Measurements from ENCODE around the gene CGB8.
"Not testable (repeated sequence)": the region's sequence is repeated elsewhere in the genome, so short reads cannot be mapped to it uniquely, and the experiment has no call there.

Gene CGB8

DNA sequence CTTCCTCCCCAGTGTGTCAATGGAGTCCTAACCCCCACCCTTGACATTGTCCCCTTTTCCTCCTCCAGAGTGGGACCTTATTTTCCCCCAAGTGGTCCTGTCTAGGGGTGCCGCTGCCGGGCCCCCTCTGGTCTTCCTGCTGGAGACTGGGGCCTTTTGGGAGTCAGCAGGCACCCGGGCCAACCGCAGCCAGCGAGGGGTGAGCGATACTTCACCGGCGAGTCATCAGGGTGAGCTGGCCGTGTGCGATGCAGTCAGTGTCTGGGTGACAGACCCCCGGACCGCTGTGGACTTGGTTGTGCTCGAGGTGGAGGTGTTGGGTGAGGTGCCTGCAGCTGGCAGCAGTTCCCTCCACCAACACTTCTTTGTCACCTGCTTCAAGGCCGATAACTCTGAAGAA lies 19.2 kb downstream of the CGB8 start:
- DNase-seq, result not testable (repeated sequence)

DNA sequence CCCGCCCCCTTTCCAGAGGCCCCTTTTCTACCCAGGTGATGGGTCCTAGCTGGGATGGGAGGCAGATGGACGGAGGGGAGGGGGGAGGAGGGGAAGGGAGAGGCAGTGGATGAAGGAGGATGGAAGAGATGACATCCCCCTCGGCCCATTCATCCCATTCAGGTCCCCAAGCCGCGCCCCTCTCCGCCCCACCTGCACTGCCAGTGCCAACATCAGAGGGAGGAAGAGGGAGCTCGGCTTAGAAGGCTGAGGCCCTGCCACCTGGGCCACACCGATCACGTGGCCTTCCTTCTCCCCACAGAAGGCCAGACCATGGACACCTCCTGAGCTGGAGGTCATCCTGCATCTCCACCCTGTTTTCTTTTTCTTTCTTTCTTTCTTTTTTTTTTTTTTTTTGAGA lies 20.2 kb downstream of the CGB8 start:
- DNase-seq, result not testable (repeated sequence)

DNA sequence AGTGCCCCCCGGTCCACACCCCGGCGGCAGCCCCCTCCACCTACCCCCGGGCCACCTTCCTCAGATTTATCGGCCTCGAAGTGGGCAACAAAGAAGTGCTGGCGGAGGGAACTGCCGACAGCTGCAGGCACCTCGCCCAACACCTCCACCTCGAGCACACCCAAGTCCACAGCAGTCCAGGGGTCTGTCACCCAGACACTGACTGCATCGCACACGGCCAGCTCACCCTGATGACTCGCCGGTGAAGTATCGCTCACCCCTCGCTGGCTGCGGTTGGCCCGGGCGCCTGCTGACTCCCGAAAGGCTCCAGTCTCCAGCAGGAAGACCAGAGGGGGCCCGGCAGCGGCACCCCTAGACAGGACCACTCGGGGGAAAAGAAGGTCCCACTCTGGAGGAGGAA lies 23.3 kb downstream of the CGB8 start:
- DNase-seq, result not testable (repeated sequence)

DNA sequence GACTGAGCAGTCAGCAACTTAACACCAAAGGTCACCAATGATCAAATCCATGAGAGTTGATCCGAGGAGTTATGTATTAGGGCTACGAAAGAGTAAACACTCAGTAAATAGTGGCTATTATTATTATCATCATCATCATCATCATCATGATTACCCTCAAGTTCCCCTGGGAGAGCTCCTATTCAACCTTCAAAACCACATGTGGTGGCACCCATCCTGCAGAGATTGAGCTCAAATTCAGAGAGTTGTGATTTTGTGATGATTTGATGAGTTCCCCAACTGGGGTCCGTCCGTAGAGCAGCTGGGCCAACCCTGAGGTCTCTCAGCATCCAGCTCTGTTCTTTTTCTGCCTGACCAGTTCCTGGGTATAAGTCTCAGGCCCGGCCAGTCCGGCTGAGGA lies 23.8 kb downstream of the CGB8 start:
- DNase-seq, result not testable (repeated sequence)

DNA sequence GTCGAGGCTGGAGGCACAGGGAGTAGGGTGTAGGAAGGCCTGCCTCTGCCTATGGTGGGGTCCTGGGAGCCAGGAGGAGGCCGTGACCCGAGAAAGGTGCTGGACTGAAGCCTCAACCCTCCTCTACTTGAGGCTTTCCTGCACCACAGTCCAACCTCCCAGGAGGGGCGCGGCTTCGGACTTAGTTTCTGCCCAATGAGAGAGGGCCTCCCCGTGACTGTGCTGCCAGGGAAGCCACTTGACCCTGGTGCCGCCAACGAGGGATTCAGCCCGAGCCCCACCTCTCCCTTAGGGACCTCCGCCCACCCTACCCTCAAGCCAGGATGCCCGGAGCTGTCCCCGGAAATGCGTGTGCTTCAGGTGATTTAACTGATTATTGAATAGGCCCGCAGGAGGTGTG lies 24.7 kb downstream of the CGB8 start, which contains the start of gene CGB3:
CGB3 (minus strand) TSS at position 101 of the 400 bp plus-strand sequence. CDS start 362 bp downstream, outside the sequence.
- DNase-seq, result not testable (repeated sequence)

DNA sequence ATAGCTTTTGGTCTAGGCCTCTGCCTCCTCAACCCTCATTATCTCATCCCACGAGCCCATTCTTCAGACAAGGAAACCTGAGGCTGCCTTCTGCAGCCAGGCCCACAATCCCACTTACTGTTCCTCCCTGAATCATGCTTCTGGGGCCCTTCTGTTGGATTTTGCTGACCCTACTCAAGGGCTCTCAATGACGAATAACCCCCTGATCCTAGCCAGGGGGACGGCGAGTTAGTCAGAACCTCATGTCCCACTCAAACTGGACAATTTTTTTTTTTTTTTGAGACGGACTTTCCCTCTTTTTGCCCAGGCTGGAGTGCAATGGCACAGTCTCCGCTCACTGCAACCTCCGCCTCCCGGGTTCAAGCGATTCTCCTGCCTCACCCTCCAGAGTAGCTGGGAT lies 26.8 kb downstream of the CGB8 start:
- DNase-seq, result no peak

DNA sequence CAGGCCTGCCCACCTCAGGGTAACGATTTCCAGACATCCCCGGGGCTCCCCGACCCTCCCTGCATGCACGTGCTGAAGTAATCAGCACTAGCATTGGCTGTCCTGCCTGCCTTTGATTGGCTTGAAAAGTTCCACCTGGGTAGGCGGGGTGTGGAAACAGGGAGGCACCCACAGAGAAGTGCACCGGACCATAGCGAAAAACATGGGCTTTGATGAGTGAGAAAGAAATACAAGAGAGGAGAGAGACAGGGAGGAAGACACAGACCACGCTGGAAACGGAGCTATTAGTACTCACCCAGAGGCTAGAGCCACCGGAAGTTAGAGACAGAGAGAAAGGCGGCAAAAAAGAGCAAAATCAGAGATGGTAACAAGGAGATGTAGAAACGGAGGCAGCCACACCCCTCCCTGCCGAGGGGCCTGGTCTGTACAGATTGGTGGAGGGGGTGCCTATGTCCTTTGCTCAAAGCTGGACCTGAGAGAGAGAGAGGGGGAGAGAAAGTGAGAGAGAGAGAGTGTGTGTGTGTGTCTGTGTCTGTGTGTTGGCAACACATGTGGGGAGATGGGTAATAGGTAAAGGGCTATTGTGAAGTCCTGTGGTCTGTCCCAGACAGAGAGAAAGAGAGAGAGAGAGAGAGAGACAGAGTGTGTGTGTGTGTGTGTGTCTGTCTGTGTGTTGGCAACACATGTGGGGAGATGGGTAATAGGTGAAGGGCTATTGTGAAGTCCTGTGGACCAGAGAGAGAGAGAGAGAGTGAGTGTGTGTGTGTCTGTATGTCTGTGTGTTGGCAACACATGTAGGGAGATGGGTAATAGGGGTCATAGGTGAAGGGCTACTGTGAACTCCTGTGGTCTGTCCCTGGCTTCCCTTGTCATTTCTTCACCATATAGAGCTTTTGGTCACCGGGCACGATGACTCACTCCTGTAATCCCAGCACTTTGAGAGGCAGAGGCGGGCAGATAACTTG lies 27.7 kb downstream of the CGB8 start:
- DNase-seq, result no peak

DNA sequence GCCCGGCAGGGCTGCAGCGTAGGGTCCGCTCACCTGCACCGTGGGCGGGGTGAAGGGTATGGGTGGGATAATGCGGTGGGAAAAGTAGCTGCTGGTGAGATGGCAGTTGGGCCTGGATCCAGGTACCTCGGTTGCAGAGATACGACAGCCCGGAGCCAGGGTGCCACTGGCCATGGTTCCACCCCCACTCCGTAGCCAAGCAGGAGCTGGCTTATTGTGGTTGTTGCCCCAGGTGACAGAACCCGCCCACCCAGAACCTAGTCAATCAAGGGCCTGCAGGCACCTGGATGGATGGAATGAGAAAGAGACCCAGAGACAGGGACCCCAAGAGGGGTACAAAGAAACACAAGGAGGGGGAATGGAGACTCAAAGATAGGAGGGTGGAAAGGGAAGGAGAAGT lies 28.6 kb downstream of the CGB8 start:
- DNase-seq, result no peak

DNA sequence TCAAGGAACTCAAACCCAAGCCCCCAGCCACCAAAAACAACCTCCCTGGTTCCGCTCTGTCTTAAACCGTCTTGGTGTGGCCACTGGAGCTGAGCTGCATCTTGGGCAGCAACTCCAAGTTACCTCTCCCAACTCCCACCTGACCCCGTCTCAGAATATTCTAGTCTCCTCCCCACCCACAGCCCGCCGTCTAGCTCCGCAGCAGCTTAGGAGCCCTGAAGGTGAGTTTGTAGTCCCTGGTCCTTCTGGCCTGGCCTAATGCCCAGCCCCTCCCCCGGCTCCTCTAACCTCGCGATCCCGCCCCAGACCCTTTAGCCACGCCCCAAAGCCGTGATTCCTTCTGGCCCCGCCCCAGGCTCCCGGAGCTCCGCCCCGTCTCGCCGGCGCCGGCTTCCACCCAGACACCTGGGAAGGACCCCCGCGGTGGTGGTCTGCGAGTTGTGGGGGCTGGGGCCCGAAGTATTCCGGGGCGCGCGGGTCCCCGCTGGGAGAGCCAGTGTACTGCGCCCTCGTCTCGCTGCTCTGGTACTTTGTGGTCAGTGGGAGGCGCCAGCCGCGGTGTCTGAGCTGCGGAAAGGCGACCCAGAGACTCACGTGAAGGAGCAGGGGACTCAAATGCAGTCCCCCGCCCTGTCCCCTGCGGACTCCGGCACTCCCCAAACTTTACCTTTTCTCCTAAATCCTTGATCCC lies 29.5 kb downstream of the CGB8 start:
- DNase-seq, result peak; percentile 70

DNA sequence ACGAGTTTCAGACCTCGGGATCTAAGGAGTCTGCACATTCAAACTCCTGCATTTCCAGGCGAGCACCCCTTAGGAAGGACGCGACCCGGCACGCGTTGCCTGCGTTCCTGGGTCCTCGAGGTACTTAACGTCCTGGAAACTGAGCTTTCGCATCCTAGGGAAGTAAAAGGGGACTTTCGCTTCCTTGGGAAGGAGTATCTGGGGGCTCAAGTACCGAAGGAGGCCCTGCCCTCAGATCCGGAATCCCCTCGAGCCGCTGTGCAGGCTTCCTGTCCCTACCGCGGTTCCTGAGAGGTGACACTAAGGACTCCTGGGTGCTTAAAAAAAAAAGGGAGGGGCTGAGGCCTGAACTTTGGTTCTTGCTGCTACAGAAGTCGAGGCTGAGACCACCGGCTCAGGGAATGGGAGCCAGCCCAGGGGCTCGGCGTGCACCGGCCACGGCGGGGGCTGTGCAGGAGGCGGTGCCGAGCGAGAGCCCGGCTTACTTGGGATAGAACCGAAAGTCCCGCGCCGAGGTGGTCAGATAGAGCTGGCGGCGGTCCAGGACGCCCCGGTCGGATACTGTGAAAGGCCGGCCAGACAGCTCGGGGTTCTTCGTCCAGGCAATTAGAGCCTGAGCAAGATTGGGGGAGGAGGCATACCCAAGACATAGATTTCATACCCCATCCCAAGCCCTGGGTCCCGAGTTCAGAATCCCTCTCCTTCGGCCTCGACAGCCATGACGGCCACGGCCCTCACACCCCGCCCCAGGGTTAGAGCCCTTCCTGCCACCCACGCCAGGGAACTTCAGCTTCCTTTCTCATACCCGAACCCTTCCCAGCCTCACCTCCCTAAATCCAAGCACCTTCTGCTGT lies 30.3 kb downstream of the CGB8 start:
- peak in 1 of 2 donors; percentile 21 for DNase-seq

DNA sequence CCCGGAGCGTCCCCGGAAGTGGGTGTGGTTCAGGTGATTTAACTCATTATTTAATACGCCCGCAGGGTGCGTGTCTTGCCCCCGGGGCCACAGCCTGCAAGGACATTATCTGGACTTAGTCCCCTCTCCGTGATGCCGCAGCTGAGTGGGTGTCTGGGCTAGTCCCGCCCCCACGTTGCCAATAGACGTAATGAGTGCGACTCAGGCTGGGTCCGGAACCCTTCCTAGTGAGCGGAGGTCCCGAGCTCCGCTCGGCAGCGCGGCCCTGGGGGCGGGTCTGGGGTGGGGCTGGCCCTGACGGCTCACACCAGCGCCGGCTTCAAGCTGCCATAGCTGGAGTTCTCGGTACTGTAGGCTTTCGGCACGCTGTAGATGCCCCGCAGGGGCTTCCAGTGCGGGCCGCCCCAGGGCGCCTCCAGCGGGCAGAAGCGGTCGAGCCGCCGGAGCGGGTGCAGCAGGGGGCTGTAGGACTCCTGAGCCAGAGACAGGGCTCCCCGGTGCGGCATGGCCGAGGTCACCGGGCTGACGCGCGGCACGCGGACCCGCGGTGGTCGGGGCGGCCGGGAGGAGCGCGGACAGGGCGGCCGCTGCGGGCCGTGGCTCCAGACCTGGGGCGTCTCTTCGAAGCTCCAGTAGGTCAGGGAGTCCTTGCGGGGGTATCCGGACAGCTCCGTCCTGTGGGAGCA lies 31.1 kb downstream of the CGB8 start:
- peak; percentile 70 to 74 for DNase-seq

DNA sequence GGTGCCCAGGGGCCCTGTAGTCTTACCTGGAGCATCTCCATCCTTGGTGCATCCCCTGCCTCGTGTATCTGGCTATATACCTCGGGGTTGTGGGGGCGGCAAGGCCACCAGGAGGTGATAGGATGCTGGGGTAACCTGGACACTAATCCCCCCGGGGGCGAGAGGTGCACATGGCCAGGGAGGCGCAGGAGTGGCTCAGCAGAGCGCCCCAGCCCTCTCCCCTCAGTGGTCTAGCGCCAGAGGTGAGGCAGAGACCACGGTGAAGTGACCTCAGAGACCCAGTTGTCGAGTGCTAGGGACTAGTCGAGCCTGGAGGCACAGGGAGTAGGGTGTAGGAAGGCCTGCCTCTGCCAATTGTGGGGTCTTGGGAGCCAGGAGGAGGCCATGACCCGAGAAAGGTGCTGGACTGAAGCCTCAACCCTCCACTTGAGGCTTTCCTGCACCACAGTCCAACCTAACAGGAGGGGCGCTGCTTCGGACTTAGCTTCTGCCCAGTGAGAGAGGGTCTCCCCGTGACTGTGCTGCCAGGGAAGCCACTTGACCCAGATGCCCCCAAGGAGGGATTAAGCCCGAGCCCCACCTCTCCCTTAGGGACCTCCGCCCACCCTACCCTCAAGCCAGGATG lies 31.8 kb downstream of the CGB8 start, which contains the start of gene LHB:
LHB (minus strand) TSS at position 51 of the 625 bp plus-strand sequence; CDS start at position 41, 10 bp downstream.
- DNase-seq, result no peak

DNA sequence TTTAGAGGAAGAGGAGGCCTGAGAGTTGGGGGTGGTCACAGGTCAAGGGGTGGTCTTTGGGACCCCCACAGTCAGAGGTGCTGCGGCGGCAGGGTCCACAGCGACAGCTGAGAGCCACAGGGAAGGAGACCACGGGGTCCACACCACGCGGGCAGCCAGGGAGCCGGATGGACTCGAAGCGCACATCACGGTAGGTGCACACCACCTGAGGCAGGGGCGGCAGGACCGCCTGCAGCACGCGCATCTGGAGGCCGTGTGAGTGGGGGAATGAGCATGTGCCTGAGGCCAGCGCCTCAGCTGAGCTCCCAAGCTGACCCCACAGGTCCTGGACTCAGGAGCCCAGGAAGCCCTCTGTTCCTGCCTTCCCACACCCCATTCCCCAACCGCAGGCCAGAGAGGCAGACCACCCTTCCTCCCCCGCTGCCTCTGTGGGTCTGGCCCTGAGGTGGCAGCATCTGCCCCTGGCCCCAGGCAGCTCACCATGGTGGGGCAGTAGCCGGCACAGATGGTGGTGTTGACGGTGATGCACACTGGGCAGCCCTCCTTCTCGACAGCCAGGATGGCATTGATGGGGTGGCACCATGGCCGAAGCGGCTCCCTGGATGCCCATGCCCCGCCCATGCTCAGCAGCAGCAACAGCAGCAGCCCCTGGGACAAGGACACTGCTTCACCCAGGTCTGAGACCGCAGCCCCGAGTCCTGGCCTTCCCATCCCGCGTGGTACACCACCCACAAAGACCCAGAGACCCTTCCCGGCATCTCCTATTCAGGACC lies 32.7 kb downstream of the CGB8 start:
- no peak for DNase-seq

DNA sequence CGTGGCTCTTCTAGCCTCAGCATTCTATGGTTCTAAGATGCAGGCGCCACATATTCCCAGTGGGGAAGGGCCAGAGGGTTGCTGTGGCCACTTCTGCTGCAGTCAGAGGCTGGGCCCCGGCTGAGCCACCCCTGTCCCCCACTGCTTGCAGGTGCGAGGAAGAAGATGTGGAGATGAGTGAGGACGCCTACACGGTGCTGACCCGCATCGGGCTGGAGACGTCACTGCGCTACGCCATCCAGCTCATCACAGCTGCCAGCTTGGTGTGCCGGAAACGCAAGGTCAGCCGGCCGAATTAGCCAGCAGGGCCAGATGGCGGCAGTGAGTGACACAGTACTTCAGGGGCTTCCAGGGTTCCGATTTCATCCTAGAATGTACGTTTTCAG lies 34.0 kb downstream of the CGB8 start:
- no peak for DNase-seq

DNA sequence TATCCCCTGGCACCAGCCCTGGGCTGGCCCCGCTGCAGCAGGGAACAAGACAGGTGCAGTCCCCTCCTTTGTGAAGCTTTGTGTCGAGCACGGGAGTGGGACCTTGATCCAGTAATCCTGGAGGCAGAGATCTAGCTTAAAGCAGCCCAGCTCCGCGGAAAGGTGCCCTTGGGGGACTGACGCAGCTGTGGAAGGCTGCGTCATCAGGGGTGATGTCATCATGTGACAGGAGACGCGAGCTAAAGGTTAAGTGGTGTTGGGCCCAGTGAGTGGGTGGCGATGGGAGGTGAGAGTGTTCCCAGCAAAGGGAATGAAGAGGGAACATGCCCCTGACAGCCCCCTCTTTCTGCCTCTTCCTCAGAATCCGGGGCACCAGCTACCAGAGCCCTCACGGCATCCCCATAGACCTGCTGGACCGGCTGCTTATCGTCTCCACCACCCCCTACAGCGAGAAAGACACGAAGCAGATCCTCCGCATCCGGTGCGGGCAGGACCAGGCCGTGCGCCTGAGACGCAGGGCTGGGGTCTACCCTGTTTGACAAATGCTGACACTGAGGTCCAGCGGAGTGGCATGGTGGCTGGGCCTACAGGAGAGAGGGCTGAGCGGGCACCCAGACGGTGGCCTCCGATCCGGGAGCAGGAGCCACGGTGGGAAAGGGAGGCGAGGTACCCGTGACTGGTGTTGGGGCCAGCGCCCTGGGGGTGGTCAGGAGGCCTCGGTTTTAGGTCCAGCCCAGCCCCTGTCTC lies 34.6 kb downstream of the CGB8 start:
- DNase-seq, result no peak

DNA sequence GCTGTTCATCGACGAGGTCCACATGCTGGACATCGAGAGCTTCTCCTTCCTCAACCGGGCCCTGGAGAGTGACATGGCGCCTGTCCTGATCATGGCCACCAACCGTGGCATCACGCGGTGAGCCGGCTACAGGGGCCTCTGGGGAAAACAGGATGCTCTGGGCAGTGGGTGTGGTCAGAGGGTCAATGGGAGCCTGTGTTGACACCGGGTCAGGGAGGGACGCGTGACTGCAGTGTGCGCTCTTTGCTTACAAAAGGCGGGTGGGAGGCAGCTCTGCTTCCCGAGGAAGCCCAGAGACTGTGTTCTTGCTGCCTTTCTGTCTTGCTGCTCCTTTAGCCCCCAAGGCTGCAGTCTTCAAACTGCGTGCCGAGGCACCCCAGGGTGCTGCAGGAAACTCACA lies 37.7 kb downstream of the CGB8 start:
- DNase-seq, result no peak

DNA sequence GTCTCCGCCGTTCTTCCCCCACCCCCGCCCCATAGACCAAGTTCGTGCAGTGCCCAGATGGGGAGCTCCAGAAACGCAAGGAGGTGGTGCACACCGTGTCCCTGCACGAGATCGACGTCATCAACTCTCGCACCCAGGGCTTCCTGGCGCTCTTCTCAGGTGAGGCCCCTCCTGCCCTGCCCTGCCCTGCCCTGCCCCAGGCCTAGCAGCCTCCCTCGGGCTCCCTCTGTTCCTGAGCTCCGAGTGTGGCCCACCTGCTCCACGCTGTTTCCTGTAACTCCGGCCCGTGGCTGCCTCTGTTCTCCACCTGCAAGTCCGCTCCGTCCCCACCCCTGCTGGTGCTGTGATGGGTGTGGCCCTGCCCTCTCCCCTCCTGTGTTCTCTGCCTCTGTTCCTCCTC lies 38.5 kb downstream of the CGB8 start:
- DNase-seq, result no peak

DNA sequence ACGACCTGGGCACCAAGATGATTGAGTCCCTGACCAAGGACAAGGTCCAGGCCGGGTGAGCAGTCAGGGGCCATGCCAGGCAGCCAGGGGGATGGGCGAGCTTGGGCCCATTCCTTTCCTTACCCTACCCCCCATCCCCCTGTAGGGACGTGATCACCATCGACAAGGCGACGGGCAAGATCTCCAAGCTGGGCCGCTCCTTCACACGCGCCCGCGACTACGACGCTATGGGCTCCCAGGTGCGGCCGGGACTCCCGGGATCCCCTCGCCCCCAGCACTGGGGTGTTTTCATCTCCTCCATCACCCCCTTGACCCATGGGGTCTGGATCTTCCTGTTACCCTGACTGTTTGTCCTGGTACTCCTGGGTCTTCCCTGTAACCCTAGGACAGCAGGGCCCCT lies 39.1 kb downstream of the CGB8 start:
- no peak for DNase-seq

DNA sequence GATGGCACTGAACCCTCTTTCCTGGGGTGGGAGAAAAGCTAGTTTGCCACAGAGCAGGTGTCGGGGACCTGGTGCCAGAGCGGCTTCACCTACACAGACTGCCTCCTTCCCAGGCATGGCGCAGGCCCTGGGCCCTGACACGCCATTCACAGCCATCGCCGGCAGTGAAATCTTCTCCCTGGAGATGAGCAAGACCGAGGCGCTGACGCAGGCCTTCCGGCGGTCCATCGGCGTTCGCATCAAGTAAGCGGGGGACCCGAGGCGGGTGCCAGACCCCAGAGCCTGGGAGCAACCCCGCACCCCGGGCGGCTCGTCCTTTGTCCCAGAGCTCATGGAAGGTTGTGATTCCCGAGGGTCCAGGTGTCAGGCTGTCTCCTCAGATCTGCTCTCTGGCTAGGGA lies 42.0 kb downstream of the CGB8 start:
- DNase-seq, result no peak

DNA sequence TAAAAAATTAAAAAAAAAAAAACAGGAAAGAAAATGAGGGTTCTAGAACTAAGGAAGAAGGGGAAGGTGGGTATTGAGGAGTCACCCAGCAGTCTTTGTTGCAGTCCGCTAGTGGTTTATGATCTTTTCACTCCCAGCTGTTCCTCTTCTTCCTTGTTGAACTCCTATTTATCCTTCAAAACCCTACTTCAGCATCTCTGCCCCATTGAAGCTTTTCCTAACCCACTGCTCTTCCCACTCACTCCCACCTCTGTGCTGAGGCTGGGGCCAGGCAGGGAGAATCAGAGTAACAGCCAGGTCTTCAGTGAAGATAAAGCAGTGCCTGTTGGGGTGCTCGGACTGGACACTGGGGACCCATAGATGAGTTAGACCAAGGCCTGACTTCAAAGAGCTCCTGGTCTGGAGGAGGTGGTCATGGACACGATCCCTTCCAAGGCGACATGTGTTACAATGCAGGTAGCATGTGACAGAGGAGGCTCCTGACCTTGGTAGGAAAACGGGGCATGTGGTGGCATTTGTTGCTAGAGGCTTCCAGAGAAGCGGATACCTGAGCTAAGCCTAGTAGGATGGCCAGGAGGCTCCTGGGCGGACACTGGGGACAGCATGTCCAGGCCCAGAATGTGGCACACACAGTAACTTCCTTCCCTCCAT lies 43.8 kb downstream of the CGB8 start:
- DNase-seq, result no peak
